GM12874 (cell line): ENCODE results near the gene HOXD12.

Source experiments
- TF ChIP-seq, protein P1 (sequence below): IDR thresholded peaks from 2 replicates; pipeline ENCODE4 v1.5.1; 2011; ENCODE audit warnings: low read depth, mild to moderate bottlenecking, control low read depth, low read length, moderate library complexity; ENCODE audit not compliant: insufficient read depth

HOXD12 gene

DNA sequence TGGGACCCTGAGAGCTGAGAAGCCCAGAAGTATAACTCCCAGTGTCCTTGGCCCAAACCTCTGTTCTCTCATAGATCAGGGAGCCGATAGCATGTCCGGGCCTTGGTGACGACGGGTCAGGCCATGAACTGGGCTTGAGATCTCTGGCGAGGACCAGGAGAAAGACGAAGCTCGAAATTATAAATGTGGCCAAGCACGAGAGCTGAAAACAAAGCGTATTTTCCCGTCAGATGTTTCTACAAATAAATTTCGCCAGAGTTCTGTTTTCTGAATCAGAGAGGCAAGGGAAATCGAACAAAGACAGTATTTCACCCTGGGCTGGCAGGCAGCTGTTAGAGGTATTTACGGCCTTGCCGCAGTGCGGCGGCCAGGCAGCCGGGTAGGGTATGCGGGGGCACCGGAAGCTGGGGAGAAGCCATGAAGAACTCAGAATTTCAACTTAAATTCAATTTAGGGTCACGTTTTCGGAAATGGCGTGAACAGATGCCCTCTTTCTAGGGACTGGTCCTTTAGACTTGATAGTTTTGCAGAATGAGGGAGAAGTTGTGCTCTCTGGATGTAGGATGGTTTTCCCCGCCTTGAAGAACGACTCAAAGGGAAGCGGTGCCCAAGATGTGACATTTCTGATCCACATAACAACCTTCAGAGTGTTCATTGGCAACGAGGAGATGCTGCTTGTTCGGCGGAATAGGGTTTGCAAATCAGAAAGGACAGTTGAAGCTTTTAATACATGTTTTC is 39.5 kb downstream of the HOXD12 start:
- TF ChIP-seq, protein P1, sequence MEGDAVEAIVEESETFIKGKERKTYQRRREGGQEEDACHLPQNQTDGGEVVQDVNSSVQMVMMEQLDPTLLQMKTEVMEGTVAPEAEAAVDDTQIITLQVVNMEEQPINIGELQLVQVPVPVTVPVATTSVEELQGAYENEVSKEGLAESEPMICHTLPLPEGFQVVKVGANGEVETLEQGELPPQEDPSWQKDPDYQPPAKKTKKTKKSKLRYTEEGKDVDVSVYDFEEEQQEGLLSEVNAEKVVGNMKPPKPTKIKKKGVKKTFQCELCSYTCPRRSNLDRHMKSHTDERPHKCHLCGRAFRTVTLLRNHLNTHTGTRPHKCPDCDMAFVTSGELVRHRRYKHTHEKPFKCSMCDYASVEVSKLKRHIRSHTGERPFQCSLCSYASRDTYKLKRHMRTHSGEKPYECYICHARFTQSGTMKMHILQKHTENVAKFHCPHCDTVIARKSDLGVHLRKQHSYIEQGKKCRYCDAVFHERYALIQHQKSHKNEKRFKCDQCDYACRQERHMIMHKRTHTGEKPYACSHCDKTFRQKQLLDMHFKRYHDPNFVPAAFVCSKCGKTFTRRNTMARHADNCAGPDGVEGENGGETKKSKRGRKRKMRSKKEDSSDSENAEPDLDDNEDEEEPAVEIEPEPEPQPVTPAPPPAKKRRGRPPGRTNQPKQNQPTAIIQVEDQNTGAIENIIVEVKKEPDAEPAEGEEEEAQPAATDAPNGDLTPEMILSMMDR = no peak

GRCh38 chr2:176139661-176140512 is 40.3 kb downstream of the HOXD12 start:
- TF ChIP-seq, protein P1 = no peak

DNA sequence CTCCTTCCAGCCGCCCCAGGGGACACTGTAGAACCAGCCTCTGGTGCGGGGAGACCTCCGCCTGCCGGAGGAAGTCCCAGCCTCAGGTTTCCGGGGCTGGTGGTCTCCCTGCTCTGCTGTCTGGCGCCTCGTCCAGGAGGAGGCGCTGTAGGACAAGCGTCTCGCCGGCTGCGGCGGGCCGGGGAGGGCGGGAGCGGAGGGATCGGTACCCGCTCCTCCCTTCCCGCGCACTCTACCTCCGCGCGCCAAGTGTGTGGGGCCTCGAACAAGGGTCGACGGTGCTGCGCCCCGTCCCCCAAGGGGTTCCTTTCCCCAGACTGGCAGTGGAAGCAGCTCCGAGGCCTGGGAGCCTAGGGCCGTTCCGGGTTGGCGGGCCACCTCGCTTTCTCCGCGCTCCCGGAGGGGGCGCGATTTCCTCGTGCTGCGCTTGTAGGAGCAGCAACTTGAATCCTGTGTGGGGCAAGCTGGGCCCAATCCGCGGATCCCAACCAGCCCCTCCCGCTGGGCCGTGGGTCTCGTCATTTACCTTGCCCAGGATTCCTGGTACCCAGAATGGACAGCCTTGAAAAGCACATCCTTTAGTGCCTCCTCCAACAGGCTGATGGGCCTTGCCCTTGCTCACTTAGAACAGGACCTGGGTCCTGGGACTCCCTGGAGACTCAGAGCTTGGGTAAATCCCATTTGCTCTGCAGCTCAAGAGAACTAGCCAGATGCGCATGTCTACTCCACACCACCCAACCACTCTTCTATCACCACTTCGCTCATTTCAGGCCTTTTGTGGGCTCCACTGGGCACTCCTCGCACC is 41.1 kb downstream of the HOXD12 start:
- TF ChIP-seq, protein P1 = peak; percentile 92

DNA sequence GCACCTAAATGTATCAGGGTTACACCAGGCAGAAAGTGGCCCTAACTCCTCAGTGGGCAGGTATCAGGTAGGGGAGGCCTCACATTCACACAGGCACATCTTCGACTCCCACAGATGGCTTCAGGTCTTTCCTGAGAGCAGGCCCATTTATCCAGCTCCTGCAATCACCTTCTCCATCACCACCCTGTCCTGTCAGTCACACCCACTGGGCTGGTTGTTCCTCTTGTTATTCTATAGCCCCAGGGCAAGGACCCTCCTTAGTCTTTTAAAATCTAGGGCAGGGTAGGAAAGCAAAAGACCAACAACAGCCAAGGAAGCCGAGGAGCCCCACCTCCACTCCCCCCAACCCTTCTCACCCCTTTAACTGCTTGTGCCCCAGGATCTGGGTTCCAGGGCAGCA is 42.7 kb downstream of the HOXD12 start:
- TF ChIP-seq, protein P1 = no peak

DNA sequence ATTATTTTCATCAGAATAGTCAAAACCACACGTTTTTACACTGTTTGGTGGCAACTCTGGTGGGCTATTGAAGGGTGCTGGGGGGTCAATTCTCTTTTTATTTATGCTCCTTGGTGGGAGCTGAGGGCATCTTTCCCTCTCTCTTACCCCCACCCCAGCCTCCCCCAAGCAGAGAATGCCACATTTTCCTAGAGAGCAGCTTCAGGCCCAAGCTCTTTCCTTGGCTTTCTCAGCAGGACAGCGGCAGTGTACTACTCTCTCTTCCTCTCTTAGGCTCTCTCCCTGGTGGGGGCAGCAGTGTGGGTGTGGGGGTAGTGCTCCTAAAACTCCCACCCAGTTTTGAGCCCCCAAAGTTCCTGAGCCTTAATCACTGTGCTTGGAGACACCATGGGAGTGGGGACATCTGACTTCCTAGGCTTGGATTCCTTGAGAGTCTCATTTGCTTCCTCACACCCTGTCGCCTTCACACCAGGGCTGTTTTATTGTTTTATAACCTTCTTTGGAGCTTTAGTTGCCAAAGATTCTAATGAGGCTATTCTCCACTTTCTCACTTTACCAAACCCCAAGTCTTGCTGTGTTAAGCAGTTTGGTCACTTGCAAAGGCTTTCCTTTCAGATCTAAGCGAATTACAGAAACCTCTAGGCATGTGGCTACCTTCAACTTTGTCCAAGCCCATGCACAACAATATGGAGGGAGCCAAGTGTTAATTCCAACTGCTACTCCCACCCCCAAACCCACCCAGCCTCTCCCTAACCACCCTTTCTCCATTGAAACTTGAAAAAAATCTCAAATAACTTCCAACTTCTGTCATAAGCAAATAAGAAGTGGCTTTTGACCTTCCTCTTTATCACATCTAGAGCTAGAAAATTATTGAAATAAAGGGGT is 45.7 kb downstream of the HOXD12 start:
- TF ChIP-seq, protein P1 = no peak

GRCh38 chr2:176146101-176146500 is 46.5 kb downstream of the HOXD12 start:
- TF ChIP-seq, protein P1 = no peak
